Endothelial cell of umbilical vein (primary cell): ENCODE data around the gene SCGB2A2. TPM values are rescaled to one million over a fixed set of nuclear protein-coding genes. Genes with fewer than 3 reads are reported as not detected.

ENCODE experiments used
- BruUV-seq: library from RNA; stranded (reverse); fragments of 400-500 nt; replicated peaks from 2 replicates; lab custom pipeline; 2021; lab: Mats Ljungman, UMichigan
- CTCF ChIA-PET: fragments of 300-600, 350-600 bp; sonication (Branson Sonifier 250); formaldehyde crosslinking; loops from one replicate; lab custom pipeline; 2021; ENCODE audit warnings: antibody characterized with exemption, inconsistent platforms; lab: Charles Lee
- POLR2A ChIA-PET: fragments of 300-600, 350-600 bp; sonication (Branson Sonifier 250); formaldehyde crosslinking; loops from one replicate; lab custom pipeline; 2021; ENCODE audit warnings: antibody characterized with exemption, inconsistent platforms; lab: Charles Lee
- DNase-seq: peaks from one replicate; pipeline ENCODE4 v3.0.0-alpha.2; 2011; ENCODE audit warnings: low read depth, low spot score
- FAIRE-seq: peaks from 2 replicates; lab custom pipeline; 2011; peaks lifted over from hg19 to GRCh38; lab: Jason Lieb, UNC
- H2AFZ ChIP-seq: 2 replicates; pipeline ENCODE4 v1.6.0; 2012; ENCODE audit warnings: low read depth, low read length, control low read depth, inconsistent platforms
- H3K27ac ChIP-seq: 2 replicates; pipeline ENCODE4 v1.5.1; 2011; ENCODE audit warnings: low read depth, mild to moderate bottlenecking, control low read depth, low read length, moderate library complexity; ENCODE audit not compliant: insufficient read depth
- H3K27me3 ChIP-seq, 2 experiments: 2 replicates each; pipeline versions ENCODE4 v1.6.0 to v1.6.1; 2011; ENCODE audit warnings: low read length in 2 of 2, mixed read lengths in 1 of 2; ENCODE audit not compliant: control insufficient read depth in 2 of 2, insufficient read depth in 2 of 2
- H3K36me3 ChIP-seq, 2 experiments: 2 replicates in 1 of 2; 3 replicates in 1 of 2; pipeline ENCODE4 v1.5.1; 2011; ENCODE audit warnings: low read length in 2 of 2, mild to moderate bottlenecking in 1 of 2, moderate library complexity in 1 of 2; ENCODE audit not compliant: control insufficient read depth in 2 of 2, insufficient read depth in 2 of 2; ENCODE audit errors: extremely low read depth in 1 of 2
- H3K4me1 ChIP-seq: 3 replicates; pipeline ENCODE4 v1.5.1; 2011; ENCODE audit warnings: mild to moderate bottlenecking, low read length; ENCODE audit not compliant: control insufficient read depth, insufficient read depth; ENCODE audit errors: extremely low read depth
- H3K4me2 ChIP-seq: 2 replicates; pipeline ENCODE4 v1.6.1; 2011; ENCODE audit warnings: low read length, control low read depth, mixed read lengths; ENCODE audit not compliant: insufficient read depth
- H3K4me3 ChIP-seq, 3 experiments: fragments of 200-600 bp in 1 of 3; sonication (generic), shearing (Covaris generic) in 1 of 3; replicated peaks in 1 of 3; 2 replicates each; pipeline ENCODE4 v1.5.1; 2011 to 2016; ENCODE audit warnings: control low read depth in 3 of 3, low read length in 3 of 3, mild to moderate bottlenecking in 2 of 3, inconsistent platforms in 1 of 3, low read depth in 1 of 3, moderate library complexity in 1 of 3; ENCODE audit not compliant: insufficient read depth in 1 of 3
- H3K79me2 ChIP-seq: 2 replicates; pipeline ENCODE4 v1.6.0; 2012; ENCODE audit warnings: low read length, inconsistent platforms; ENCODE audit not compliant: control insufficient read depth, insufficient read depth
- H3K9ac ChIP-seq: replicated peaks from 2 replicates; pipeline ENCODE3; 2011; ENCODE audit warnings: low read length, control low read depth; ENCODE audit not compliant: insufficient read depth; ENCODE audit errors: extremely low read depth
- H3K9me1 ChIP-seq: replicated peaks from 3 replicates; pipeline ENCODE4 v1.6.0; 2011; ENCODE audit warnings: mild to moderate bottlenecking, low read length; ENCODE audit not compliant: control insufficient read depth, insufficient read depth; ENCODE audit errors: extremely low read depth
- H3K9me3 ChIP-seq: replicated peaks from 2 replicates; pipeline ENCODE4 v1.5.1; 2012; ENCODE audit warnings: low read length, inconsistent platforms; ENCODE audit not compliant: control insufficient read depth, insufficient read depth
- H4K20me1 ChIP-seq: replicated peaks from 2 replicates; pipeline ENCODE3; 2011; ENCODE audit warnings: mild to moderate bottlenecking, low read length; ENCODE audit not compliant: control insufficient read depth, insufficient read depth; ENCODE audit errors: extremely low read depth
- EZH2 ChIP-seq: IDR thresholded peaks from 2 replicates; pipeline ENCODE4 v1.6.1; 2012; ENCODE audit warnings: borderline replicate concordance, low read depth, mild to moderate bottlenecking, moderate library complexity, low read length, inconsistent platforms; ENCODE audit not compliant: severe bottlenecking
- FOS ChIP-seq: IDR thresholded peaks from 2 replicates; pipeline ENCODE4 v1.6.1; 2011; ENCODE audit warnings: mild to moderate bottlenecking, low read length, moderate library complexity, borderline replicate concordance; ENCODE audit not compliant: insufficient read depth
- GATA2 ChIP-seq: IDR thresholded peaks from 2 replicates; pipeline ENCODE4 v1.7.0; 2011; ENCODE audit warnings: low read depth, mild to moderate bottlenecking, moderate library complexity, mixed read lengths, low read length; ENCODE audit not compliant: insufficient read length, insufficient read depth
- JUN ChIP-seq: IDR thresholded peaks from 2 replicates; pipeline ENCODE4 v1.6.1; 2011; ENCODE audit warnings: borderline replicate concordance, low read depth; ENCODE audit not compliant: insufficient read length, insufficient read depth
- MYC ChIP-seq: IDR thresholded peaks from one replicate; pipeline ENCODE4 v1.6.1; 2011; ENCODE audit warnings: mild to moderate bottlenecking, low read depth, low read length
- POLR2A ChIP-seq: IDR thresholded peaks from 2 replicates; pipeline ENCODE4 v1.6.1; 2012; ENCODE audit warnings: low read depth, mild to moderate bottlenecking, control low read depth, low read length
- POLR2AphosphoS5 ChIP-seq: IDR thresholded peaks from 2 replicates; pipeline ENCODE4 v1.6.1; 2012; ENCODE audit warnings: low read depth, mild to moderate bottlenecking, control low read depth, low read length, moderate library complexity; ENCODE audit not compliant: insufficient read depth
- dilution Hi-C: fragments of 300-500 bp; cut with MboI; formaldehyde crosslinking; loops from one replicate; pipeline ENCODE4 v1.15.0; 2019; ENCODE audit warnings: low sequenced_read_pairs; ENCODE audit not compliant: extremely low pct_ligation_motif_present
- intact Hi-C: fragments of 100-400 bp; cut with micrococcal nuclease; formaldehyde crosslinking; loops from one replicate; pipeline ENCODE4 v1.10.0; 2022
- polyA plus RNA-seq, 4 experiments: library from polyadenylated mRNA; depleted of rRNA in 3 of 4; stranded (reverse) in 3 of 4; unstranded in 1 of 4; fragments of >200 nt; gene quantifications; 2 replicates each; pipeline versions ENCODE4 v1.2.1 to v1.2.3, GENCODE V29; 2011 to 2012; ENCODE audit warnings: missing spikeins in 1 of 4
- total RNA-seq: library from RNA; stranded (reverse); gene quantifications from 2 replicates; pipeline ENCODE4 v1.2.3, GENCODE V29; 2021
- TF ChIP-seq, protein P1 (sequence below), 2 donors: IDR thresholded peaks; 1 replicate in 1 of 2; 2 replicates in 1 of 2; pipeline ENCODE4 v1.5.1; 2011; ENCODE audit warnings: low read length in 2 of 2, mild to moderate bottlenecking in 2 of 2, moderate library complexity in 2 of 2, control low read depth in 1 of 2, inconsistent platforms in 1 of 2, low read depth in 1 of 2; ENCODE audit not compliant: insufficient read depth in 1 of 2; ENCODE audit errors: extremely low read depth in 1 of 2
- TF ChIP-seq, protein P2 (sequence below): IDR thresholded peaks from 2 replicates; pipeline ENCODE4 v1.6.1; 2011; ENCODE audit not compliant: insufficient read depth, insufficient read length

The SCGB2A2 gene
- total and polyA plus RNA-seq, 2 donors (not counting 3 experiments of a cell fraction or from before 2014, with no cell fraction given), result not detected

GRCh38 chr11:62306227-62306626 is 36.3 kb downstream of the SCGB2A2 start:
- Histone ChIP-seq H3K79me2 (no peaks in the 10 kb centered on the region), H3K4me2 (no peak overlapping the region), H4K20me1 (no peaks in the 10 kb centered on the region), H3K9me3 (no peaks in the 10 kb centered on the region), H2AFZ (no peak overlapping the region), H3K36me3 (no peaks in the 10 kb centered on the region), H3K27me3 (peaks cover 16 to 17% of the 10 kb centered on the region in 2 experiments), H3K4me1 (no peaks in the 10 kb centered on the region), H3K9ac (no peak overlapping the region), H3K9me1 (no peaks in the 10 kb centered on the region), H3K27ac (no peak overlapping the region), H3K4me3 (no peak overlapping the region)
- BruUV-seq, result no TSS peak
- intact Hi-C loops (no loop called here), dilution Hi-C loops (no loop called here)
- FAIRE-seq (no peak), DNase-seq (no peak)
- ChIA-PET POLR2A (no interaction called here), CTCF (no interaction called here)
- TF ChIP-seq JUN (no peak), POLR2A (no peak), EZH2 (no peak), GATA2 (no peak), POLR2AphosphoS5 (no peak), FOS (no peak), MYC (no peak)
- TF ChIP-seq, protein P1, sequence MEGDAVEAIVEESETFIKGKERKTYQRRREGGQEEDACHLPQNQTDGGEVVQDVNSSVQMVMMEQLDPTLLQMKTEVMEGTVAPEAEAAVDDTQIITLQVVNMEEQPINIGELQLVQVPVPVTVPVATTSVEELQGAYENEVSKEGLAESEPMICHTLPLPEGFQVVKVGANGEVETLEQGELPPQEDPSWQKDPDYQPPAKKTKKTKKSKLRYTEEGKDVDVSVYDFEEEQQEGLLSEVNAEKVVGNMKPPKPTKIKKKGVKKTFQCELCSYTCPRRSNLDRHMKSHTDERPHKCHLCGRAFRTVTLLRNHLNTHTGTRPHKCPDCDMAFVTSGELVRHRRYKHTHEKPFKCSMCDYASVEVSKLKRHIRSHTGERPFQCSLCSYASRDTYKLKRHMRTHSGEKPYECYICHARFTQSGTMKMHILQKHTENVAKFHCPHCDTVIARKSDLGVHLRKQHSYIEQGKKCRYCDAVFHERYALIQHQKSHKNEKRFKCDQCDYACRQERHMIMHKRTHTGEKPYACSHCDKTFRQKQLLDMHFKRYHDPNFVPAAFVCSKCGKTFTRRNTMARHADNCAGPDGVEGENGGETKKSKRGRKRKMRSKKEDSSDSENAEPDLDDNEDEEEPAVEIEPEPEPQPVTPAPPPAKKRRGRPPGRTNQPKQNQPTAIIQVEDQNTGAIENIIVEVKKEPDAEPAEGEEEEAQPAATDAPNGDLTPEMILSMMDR (IDR thresholded peaks at IDR 0.05; ENCODE audit: extremely low read depth in 1 of 2, insufficient read depth in 1 of 2, low read depth in 1 of 2, low read length in 2 of 2), result no peak
- TF ChIP-seq, protein P2, sequence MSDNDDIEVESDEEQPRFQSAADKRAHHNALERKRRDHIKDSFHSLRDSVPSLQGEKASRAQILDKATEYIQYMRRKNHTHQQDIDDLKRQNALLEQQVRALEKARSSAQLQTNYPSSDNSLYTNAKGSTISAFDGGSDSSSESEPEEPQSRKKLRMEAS, result no peak
